GM10248 (cell line): ENCODE results near the gene WDR13.

Experiments
- CTCF ChIA-PET: fragments of 300-600 bp; sonication (Branson Sonifier 250); formaldehyde crosslinking; extraction: SDS; loops from one replicate; lab custom pipeline; 2021; ENCODE audit warnings: antibody characterized with exemption; lab: Yijun Ruan, JAX
- POLR2A ChIA-PET: fragments of 350-650 bp; sonication (Branson Sonifier 250); formaldehyde crosslinking; extraction: SDS; loops from one replicate; lab custom pipeline; 2020; ENCODE audit warnings: antibody characterized with exemption; lab: Yijun Ruan, JAX
- DNase-seq: peaks from one replicate; pipeline ENCODE4 v3.0.0; 2012; ENCODE audit errors: extremely low spot score
- TF ChIP-seq, protein P1 (sequence below): IDR thresholded peaks from 2 replicates; pipeline ENCODE4 v1.5.1; 2012; ENCODE audit warnings: mild to moderate bottlenecking, low read depth; ENCODE audit errors: extremely low read depth, missing control alignments, control extremely low read depth

The WDR13 gene

DNA sequence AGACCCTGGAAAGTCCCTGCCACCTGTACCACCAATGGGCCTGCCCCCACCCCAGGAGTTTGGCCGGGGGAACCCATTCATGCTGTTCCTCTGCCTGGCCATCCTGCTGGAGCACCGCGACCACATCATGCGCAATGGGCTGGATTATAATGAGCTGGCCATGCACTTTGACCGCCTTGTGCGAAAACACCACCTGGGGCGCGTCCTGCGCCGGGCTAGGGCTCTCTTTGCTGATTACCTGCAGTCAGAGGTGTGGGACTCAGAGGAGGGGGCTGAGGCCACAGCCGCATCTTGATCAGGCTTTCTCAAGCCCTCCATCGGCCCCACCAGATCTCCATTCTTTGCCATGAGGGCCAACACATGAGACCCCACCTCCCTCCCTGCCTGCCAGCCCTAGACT, 36.6 kb upstream of the WDR13 start:
- ChIA-PET CTCF (interaction anchor here (1.2 kb wide), 1 partner anchor 8 kb away, joined by 3 read pairs; no protein-coding TSS in a partner anchor), POLR2A (no interaction called here)
- DNase-seq: no peak
- TF ChIP-seq, protein P1, sequence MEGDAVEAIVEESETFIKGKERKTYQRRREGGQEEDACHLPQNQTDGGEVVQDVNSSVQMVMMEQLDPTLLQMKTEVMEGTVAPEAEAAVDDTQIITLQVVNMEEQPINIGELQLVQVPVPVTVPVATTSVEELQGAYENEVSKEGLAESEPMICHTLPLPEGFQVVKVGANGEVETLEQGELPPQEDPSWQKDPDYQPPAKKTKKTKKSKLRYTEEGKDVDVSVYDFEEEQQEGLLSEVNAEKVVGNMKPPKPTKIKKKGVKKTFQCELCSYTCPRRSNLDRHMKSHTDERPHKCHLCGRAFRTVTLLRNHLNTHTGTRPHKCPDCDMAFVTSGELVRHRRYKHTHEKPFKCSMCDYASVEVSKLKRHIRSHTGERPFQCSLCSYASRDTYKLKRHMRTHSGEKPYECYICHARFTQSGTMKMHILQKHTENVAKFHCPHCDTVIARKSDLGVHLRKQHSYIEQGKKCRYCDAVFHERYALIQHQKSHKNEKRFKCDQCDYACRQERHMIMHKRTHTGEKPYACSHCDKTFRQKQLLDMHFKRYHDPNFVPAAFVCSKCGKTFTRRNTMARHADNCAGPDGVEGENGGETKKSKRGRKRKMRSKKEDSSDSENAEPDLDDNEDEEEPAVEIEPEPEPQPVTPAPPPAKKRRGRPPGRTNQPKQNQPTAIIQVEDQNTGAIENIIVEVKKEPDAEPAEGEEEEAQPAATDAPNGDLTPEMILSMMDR: no peak

DNA sequence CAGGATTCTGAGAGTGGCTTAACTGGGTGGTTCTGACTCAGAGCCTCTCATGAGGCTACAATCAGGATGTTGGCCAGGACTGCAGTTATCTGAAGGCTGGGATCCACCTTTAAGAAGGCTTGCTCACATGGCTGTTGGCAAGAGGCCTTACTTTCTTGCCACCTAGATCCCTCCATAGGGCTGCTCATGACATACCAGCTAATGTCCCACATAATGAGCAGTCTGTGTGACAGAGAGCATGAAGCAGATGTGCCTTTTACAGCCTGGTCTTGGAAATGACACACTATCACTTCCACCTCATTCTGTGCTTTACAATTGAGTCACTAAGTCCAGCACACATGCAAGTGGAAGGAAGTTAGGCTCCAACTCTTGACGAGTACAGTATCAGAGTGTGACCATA, 27.3 kb upstream of the WDR13 start:
- no peak for DNase-seq
- TF ChIP-seq, protein P1: no peak
- ChIA-PET POLR2A (no interaction called here), CTCF (no interaction called here)

DNA sequence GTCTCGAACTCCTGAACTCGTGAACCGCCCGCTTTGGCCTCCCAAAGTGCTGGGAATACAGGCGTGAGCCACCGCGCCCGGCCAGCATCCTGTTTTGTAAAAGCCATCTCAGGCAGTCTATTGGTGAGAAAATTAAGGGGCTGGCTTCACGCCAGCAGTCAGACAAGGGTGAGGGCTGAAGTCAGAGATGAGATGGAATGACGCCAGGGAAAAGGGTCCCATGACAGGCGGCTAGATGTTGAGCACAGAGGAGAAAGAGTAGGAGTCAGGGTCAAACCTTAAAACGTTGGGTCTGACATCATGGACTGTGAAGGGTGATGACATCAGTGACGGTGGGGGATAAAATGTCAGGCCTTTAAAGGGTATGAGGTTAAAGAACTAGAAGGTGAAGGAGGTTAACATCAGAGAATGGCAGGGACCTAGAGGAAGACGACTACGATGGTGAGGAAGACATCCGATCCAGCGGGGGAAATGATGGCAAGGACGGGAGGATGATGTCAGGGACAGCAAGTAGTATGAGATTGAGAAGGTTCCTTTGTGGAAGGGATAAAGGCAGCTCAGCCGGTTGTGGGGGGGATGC, 23.5 kb upstream of the WDR13 start:
- CTCF ChIA-PET: interaction anchor here (1.6 to 1.7 kb wide), 2 partner anchors 34 to 105 kb away, joined by 3 to 4 read pairs; no protein-coding TSS in a partner anchor
- no peak for DNase-seq
- POLR2A ChIA-PET: interaction anchor here (0.7 to 1.5 kb wide), 4 partner anchors 42 to 163 kb away, joined by 3 to 4 read pairs (median 3); partner anchors contain the start of gene EBP
- TF ChIP-seq, protein P1: no peak

DNA sequence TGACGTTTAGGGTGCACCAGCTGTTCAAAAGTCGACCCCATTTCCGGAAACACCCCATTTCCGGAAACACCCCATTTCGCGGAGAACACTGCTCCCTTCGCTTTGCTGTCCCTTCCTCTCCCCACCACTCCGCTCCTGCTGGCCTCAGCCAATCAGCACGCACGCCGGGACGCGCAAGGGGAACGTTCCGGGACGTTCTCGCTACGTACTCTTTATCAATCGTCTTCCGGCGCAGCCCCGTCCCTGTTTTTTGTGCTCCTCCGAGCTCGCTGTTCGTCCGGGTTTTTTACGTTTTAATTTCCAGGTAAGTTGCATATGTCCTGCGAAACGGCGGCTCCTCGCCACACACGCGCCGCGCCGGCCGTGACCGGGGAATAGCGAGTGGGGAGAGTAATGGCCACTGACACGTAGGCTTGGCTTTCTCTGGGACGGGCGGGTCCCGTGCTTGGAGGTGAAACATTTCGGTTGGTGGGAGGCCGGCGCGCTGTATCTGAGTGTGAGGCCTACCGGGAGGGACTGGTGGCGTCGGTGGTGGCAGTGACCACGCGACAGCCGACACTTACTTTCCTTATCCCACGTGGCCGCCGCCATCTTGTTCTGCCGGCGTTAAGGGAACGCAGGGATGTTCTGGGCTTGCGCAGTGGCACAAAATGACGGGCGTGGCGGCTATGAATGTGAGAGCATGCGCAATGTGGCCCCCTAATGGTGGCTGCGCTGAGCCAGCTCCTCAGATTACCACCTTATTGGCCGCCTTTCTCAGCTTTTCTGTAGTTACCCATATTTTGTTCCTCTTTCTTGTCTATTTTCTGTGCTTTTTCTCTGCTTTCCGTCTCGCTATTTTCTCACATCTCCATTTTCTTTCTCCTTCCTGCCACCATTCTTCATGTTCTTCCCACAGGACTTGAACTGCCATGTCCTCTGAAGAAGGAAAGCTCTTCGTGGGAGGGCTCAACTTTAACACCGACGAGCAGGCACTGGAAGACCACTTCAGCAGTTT, 22.7 kb upstream of the WDR13 start, which contains the start of gene RBM3:
Gene RBM3 (plus strand): TSS at position 215 of the 997 bp plus-strand sequence. CDS start 697 bp downstream, at position 912.
- peak; percentile 85 for DNase-seq
- POLR2A ChIA-PET: interaction anchor here (0.7 to 1.5 kb wide), 4 partner anchors 35 to 163 kb away, joined by 3 to 6 read pairs (median 3); partner anchors contain the start of genes EBP and TBC1D25
- TF ChIP-seq, protein P1: peak; percentile 33
- CTCF ChIA-PET: interaction anchor here (0.8 to 1.7 kb wide), 3 partner anchors 9 to 106 kb away, joined by 3 to 4 read pairs (median 3); no protein-coding TSS in a partner anchor

DNA sequence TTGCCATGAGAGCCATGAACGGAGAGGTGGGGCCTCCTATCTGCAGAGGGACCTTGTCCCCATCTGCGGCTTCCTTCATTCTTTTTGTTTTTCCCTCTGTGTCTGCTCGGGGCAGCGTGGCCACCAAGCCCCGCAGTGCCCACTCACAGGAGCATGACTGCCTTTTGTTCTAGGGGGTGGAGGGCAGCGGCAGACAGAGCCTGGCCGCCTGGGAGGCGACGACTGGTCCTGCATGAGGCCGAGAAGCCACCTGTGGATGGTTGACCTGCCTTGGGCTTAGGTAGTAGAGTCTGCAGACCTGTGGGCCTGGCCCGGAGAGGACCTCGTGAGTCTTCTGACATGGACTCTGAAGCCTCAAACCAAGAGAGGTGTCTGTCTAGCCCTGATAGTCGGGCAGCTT, 21.6 kb upstream of the WDR13 start:
- ChIA-PET POLR2A (interaction anchor here (0.6 to 1.2 kb wide), 2 partner anchors 18 to 36 kb away, joined by 6 to 7 read pairs; partner anchors contain the start of gene TBC1D25), CTCF (interaction anchor here (0.8 to 1.6 kb wide), 2 partner anchors 8 to 36 kb away, joined by 3 to 4 read pairs; no protein-coding TSS in a partner anchor)
- TF ChIP-seq, protein P1: no peak
- DNase-seq: no peak

DNA sequence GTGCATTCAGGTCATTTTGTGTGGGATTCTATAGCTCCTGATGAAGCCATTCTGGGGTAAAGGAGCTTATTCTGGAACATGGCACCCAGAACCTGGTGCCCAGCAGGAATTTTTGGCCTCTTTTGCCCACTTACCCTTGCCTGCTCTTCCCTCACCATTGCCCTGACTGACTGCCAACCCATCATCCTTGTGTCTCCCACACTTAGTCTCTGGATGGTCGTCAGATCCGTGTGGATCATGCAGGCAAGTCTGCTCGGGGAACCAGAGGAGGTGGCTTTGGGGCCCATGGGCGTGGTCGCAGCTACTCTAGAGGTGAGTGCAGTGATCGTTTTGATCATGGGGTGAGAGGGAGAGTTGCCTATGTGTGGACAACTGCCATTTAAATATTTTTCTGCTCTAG, 21.2 kb upstream of the WDR13 start:
- TF ChIP-seq, protein P1: no peak
- no peak for DNase-seq
- CTCF ChIA-PET: no interaction called here
- POLR2A ChIA-PET: interaction anchor here (0.6 kb wide), 1 partner anchor 18 kb away, joined by 7 read pairs; no protein-coding TSS in a partner anchor
